Activated T-cell treated with anti-CD3 and anti-CD28 coated beads for 4 hours (primary cell): ENCODE data around the gene MPRIP.
"Not testable (repeated sequence)": the region's sequence is repeated elsewhere in the genome, so short reads cannot be mapped to it uniquely, and the experiment has no call there.

Experiments used
- DNase-seq: peaks from one replicate; pipeline ENCODE4 v3.0.0-alpha.2; 2020

Gene MPRIP

GRCh38 chr17:17130077-17130844, 88.0 kb downstream of the MPRIP start:
- DNase-seq, result no peak

- no peak for DNase-seq
Measured at GRCh38 chr17:17131839-17132238, 89.6 kb downstream of the MPRIP start.

- no peak for DNase-seq
Measured at GRCh38 chr17:17132746-17133145, 90.5 kb downstream of the MPRIP start.

- no peak for DNase-seq
Measured at GRCh38 chr17:17134051-17134956, 92.0 kb downstream of the MPRIP start.

GRCh38 chr17:17134957-17135333, 92.7 kb downstream of the MPRIP start:
- DNase-seq, result no peak

- DNase-seq, result not testable (repeated sequence)
Measured at GRCh38 chr17:17136221-17136620, 94.0 kb downstream of the MPRIP start.

- DNase-seq, result no peak
Measured at GRCh38 chr17:17137731-17138585, 95.7 kb downstream of the MPRIP start.

GRCh38 chr17:17139972-17140589, 97.8 kb downstream of the MPRIP start:
- no peak for DNase-seq

GRCh38 chr17:17140590-17140980, 98.3 kb downstream of the MPRIP start:
- DNase-seq, result no peak

GRCh38 chr17:17141279-17141678, 99.0 kb downstream of the MPRIP start:
- no peak for DNase-seq

- DNase-seq, result no peak
Measured at GRCh38 chr17:17141860-17142552, 99.7 kb downstream of the MPRIP start.

GRCh38 chr17:17142556-17142955, 100.3 kb downstream of the MPRIP start:
- DNase-seq, result no peak

- DNase-seq, result no peak
Measured at GRCh38 chr17:17143501-17143900, 101.2 kb downstream of the MPRIP start.

- DNase-seq, result no peak
Measured at GRCh38 chr17:17144061-17144460, 101.8 kb downstream of the MPRIP start.

GRCh38 chr17:17144916-17145665, 102.8 kb downstream of the MPRIP start:
- no peak for DNase-seq

GRCh38 chr17:17146786-17147406, 104.6 kb downstream of the MPRIP start:
- no peak for DNase-seq

- DNase-seq, result no peak
Measured at GRCh38 chr17:17147821-17148220, 105.6 kb downstream of the MPRIP start.

GRCh38 chr17:17149520-17150447, 107.5 kb downstream of the MPRIP start:
- DNase-seq, result no peak

- no peak for DNase-seq
Measured at GRCh38 chr17:17150448-17150800, 108.2 kb downstream of the MPRIP start.

GRCh38 chr17:17151055-17151454, 108.8 kb downstream of the MPRIP start:
- DNase-seq, result no peak
